Measurements from ENCODE around the gene AUTS2. TPM values are rescaled to one million over a fixed set of nuclear protein-coding genes. Genes with fewer than 3 reads are reported as not detected.

Gene AUTS2
- total and polyA plus RNA-seq, 2 donors (not counting 1 experiment from before 2014, with no cell fraction given): 0.60 to 9.1 TPM

DNA sequence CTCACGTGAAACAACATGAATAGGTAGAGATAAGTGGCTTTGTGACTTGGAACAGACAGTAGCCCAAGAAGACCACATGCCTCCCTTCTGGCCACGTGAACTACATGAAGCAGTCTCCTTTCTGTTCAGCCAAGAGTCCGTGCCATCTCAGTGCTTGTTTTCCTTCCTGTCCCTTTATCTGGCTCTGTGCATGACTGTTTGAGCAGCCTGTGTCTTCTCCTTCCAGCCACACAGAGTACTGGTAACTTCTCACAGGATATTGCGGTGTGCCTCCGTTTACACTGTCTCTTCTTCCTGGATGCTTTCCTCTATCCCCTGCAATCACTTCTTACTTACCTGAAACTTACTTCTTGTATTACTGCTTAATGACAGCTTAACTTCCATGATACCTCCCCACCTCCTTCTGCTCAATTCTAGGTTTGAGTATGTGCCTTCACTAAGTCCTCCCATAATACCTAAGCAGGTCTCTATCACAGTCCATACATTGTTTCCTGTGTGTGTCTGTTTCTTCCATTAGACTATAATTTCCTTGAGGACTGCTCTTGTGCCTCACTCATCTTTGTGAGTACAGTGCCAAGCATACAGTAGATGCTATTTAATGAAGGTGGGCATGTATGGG is 748.7 kb downstream of the AUTS2 start:
- H3K27ac ChIP-seq (ENCODE audit: insufficient read depth, low read length): no peak overlapping the region
- no peak overlapping the region for H2AFZ ChIP-seq (ENCODE audit: low read length)
- no peaks in the 10 kb centered on the region for H4K20me1 ChIP-seq (ENCODE audit: control insufficient read depth, extremely low read depth, insufficient read depth, low read length)
- no peak overlapping the region for H3K9ac ChIP-seq (ENCODE audit: insufficient read depth, low read length)
- no peak overlapping the region for H3K4me2 ChIP-seq (ENCODE audit: extremely low read depth, insufficient read depth, low read length)
- no peaks in the 10 kb centered on the region for H3K4me1 ChIP-seq (ENCODE audit: control insufficient read depth, extremely low read depth, insufficient read depth, low read length)
- H3K27me3 ChIP-seq (ENCODE audit: control insufficient read depth, insufficient read depth, low read length): no peaks in the 10 kb centered on the region
- no peak for TF ChIP-seq EZH2 (IDR thresholded peaks at IDR 0.05; ENCODE audit: low read length, missing control alignments)
- TF ChIP-seq, protein P1, sequence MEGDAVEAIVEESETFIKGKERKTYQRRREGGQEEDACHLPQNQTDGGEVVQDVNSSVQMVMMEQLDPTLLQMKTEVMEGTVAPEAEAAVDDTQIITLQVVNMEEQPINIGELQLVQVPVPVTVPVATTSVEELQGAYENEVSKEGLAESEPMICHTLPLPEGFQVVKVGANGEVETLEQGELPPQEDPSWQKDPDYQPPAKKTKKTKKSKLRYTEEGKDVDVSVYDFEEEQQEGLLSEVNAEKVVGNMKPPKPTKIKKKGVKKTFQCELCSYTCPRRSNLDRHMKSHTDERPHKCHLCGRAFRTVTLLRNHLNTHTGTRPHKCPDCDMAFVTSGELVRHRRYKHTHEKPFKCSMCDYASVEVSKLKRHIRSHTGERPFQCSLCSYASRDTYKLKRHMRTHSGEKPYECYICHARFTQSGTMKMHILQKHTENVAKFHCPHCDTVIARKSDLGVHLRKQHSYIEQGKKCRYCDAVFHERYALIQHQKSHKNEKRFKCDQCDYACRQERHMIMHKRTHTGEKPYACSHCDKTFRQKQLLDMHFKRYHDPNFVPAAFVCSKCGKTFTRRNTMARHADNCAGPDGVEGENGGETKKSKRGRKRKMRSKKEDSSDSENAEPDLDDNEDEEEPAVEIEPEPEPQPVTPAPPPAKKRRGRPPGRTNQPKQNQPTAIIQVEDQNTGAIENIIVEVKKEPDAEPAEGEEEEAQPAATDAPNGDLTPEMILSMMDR (conservative IDR thresholded peaks at IDR 0.05 in 1 of 2, IDR thresholded peaks at IDR 0.05 in 1 of 2; ENCODE audit: low read depth in 1 of 2, low read length in 2 of 2): no peak
- no peak overlapping the region for H3K4me3 ChIP-seq (replicated peaks in 1 of 4; ENCODE audit: control extremely low read depth in 1 of 4, insufficient read depth in 1 of 4, low read depth in 3 of 4, low read length in 4 of 4)
- H3K79me2 ChIP-seq (ENCODE audit: control insufficient read depth, insufficient read depth, low read length): no peaks in the 10 kb centered on the region
- no peak for DNase-seq (ENCODE audit: low read depth in 2 of 2)
- H3K9me3 ChIP-seq (ENCODE audit: control insufficient read depth, insufficient read depth, low read depth, low read length): no peaks in the 10 kb centered on the region
- H3K36me3 ChIP-seq (ENCODE audit: control insufficient read depth, insufficient read depth, low read length): no peaks in the 10 kb centered on the region

DNA sequence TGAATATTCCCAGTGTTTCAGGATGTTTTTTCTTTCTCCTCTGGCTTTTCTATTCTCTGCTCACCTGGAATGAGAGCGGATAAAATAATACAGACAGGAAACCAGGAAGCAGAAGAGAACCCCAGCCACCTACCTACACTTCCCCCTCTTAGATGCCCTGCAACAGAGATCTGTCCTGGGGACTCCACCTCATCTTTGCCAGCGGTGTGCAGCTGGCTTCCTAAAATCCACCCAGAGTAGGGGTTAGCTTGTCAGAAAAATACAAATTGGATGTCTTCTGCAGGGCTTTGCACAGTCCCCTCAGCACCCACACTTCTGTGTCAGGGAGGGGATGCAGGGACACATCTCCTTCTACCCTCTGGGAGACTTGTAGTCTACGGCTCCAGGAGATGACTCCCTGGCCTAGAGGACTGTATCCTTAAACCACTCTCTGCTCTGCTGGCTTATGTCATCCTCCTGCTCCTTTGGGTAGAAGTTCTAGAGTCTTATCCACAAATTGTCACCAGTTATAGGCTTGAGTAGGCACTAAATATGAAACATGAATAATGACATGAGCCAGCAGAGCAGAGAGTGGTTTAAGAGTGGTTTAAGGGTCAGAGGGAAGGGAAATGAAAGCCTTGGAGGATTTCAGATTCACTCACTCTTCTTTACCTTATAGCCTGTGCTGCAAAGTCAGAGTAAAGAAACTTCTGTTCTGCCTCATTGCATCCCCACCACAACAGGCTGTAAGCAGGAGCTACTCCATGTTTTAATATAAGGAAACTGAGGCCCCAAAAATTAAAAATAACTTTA is 749.4 kb downstream of the AUTS2 start:
- Histone ChIP-seq H3K79me2 (ENCODE audit: control insufficient read depth, insufficient read depth, low read length) (no peaks in the 10 kb centered on the region), H3K4me1 (ENCODE audit: control insufficient read depth, extremely low read depth, insufficient read depth, low read length) (no peaks in the 10 kb centered on the region), H2AFZ (ENCODE audit: low read length) (no peak overlapping the region), H3K9ac (ENCODE audit: insufficient read depth, low read length) (no peak overlapping the region), H3K4me2 (ENCODE audit: extremely low read depth, insufficient read depth, low read length) (no peak overlapping the region), H3K27ac (ENCODE audit: insufficient read depth, low read length) (no peak overlapping the region), H3K36me3 (ENCODE audit: control insufficient read depth, insufficient read depth, low read length) (no peaks in the 10 kb centered on the region), H3K27me3 (ENCODE audit: control insufficient read depth, insufficient read depth, low read length) (no peaks in the 10 kb centered on the region), H3K4me3 (replicated peaks in 1 of 4; ENCODE audit: control extremely low read depth in 1 of 4, insufficient read depth in 1 of 4, low read depth in 3 of 4, low read length in 4 of 4) (no peak overlapping the region), H3K9me3 (ENCODE audit: control insufficient read depth, insufficient read depth, low read depth, low read length) (no peaks in the 10 kb centered on the region), H4K20me1 (ENCODE audit: control insufficient read depth, extremely low read depth, insufficient read depth, low read length) (no peaks in the 10 kb centered on the region)
- no peak for TF ChIP-seq EZH2 (IDR thresholded peaks at IDR 0.05; ENCODE audit: low read length, missing control alignments)
- TF ChIP-seq, protein P1 (conservative IDR thresholded peaks at IDR 0.05 in 1 of 2, IDR thresholded peaks at IDR 0.05 in 1 of 2; ENCODE audit: low read depth in 1 of 2, low read length in 2 of 2): no peak
- DNase-seq (ENCODE audit: low read depth in 2 of 2): no peak

DNA sequence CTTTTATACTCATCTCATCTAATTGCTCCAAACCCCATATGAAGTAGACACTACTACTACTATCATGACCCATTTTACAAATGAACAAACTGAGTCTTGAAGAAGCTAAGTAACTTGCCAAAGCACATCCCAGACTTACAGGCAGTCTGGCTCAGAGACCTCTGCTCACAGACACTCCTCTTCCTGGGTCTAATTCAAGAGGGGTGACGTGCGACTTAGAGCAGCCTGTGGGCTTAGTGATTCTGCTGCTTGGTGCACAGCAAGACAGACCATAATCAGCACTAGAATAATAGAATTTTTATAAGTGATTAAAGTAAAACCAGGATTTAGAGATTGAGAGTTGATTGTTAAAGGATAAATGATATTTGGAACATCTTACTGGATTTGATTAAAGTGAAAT is 750.8 kb downstream of the AUTS2 start:
- Histone ChIP-seq H4K20me1 (ENCODE audit: control insufficient read depth, extremely low read depth, insufficient read depth, low read length) (no peaks in the 10 kb centered on the region), H3K4me2 (ENCODE audit: extremely low read depth, insufficient read depth, low read length) (no peak overlapping the region), H3K27ac (ENCODE audit: insufficient read depth, low read length) (no peak overlapping the region), H3K9ac (ENCODE audit: insufficient read depth, low read length) (no peak overlapping the region), H3K9me3 (ENCODE audit: control insufficient read depth, insufficient read depth, low read depth, low read length) (no peaks in the 10 kb centered on the region), H3K79me2 (ENCODE audit: control insufficient read depth, insufficient read depth, low read length) (no peaks in the 10 kb centered on the region), H3K36me3 (ENCODE audit: control insufficient read depth, insufficient read depth, low read length) (no peaks in the 10 kb centered on the region), H3K4me3 (replicated peaks in 1 of 4; ENCODE audit: control extremely low read depth in 1 of 4, insufficient read depth in 1 of 4, low read depth in 3 of 4, low read length in 4 of 4) (no peak overlapping the region), H3K4me1 (ENCODE audit: control insufficient read depth, extremely low read depth, insufficient read depth, low read length) (no peaks in the 10 kb centered on the region), H2AFZ (ENCODE audit: low read length) (no peak overlapping the region), H3K27me3 (ENCODE audit: control insufficient read depth, insufficient read depth, low read length) (no peaks in the 10 kb centered on the region)
- TF ChIP-seq, protein P1 (conservative IDR thresholded peaks at IDR 0.05 in 1 of 2, IDR thresholded peaks at IDR 0.05 in 1 of 2; ENCODE audit: low read depth in 1 of 2, low read length in 2 of 2): no peak
- no peak for TF ChIP-seq EZH2 (IDR thresholded peaks at IDR 0.05; ENCODE audit: low read length, missing control alignments)
- DNase-seq (ENCODE audit: low read depth in 2 of 2): no peak
